Measurements from ENCODE around the gene RASGRF2.
"Not testable (repeated sequence)": the region's sequence is repeated elsewhere in the genome, so short reads cannot be mapped to it uniquely, and the experiment has no call there.

Gene RASGRF2

DNA sequence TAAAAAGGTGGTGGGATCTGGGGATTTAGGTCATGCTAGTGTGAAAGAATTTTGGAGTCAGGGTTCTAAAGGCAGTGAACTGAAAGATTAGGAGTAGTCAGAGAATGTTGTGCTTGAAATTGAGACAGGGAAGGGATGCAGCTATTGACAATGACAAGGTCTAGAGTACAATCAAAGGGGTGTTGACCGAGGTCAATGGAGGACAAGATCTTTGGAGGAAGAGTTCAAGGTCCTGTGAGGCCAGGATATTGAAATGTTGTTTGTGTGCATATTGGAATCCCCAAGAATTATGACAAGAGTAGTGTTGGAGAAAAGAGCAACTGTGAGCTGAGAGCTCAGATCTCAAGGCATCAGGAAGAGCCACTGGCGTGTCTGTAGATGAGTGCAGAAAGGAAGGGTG, 116.9 kb downstream of the RASGRF2 start:
- DNase-seq: no peak

DNA sequence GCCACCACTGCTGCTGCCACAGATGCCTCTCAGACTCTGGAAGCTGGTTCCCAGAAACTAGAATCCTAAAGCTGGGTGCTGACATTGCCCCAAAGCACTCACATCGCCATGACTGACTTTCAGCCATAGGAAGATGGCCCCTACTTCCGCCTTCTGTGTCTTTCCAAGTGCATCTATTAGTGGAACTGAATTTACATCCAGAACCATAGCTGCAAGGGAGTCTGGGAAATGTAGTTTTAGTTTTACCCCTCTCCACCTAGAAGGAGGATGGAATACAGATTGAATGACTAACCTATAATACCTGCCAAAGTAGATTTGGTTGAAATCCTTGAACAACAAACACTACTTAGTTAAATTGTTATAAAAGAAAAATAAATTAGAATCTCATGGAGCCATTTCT, 118.8 kb downstream of the RASGRF2 start:
- no peak for DNase-seq

- DNase-seq: no peak
Measured at GRCh38 chr5:81080809-81081460, 120.8 kb downstream of the RASGRF2 start.

- no peak for DNase-seq
Measured at GRCh38 chr5:81081461-81081835, 121.3 kb downstream of the RASGRF2 start.

- DNase-seq: no peak
Measured at GRCh38 chr5:81086881-81087281, 126.7 kb downstream of the RASGRF2 start.

- DNase-seq: no peak
Measured at GRCh38 chr5:81091199-81091598, 131.0 kb downstream of the RASGRF2 start.

DNA sequence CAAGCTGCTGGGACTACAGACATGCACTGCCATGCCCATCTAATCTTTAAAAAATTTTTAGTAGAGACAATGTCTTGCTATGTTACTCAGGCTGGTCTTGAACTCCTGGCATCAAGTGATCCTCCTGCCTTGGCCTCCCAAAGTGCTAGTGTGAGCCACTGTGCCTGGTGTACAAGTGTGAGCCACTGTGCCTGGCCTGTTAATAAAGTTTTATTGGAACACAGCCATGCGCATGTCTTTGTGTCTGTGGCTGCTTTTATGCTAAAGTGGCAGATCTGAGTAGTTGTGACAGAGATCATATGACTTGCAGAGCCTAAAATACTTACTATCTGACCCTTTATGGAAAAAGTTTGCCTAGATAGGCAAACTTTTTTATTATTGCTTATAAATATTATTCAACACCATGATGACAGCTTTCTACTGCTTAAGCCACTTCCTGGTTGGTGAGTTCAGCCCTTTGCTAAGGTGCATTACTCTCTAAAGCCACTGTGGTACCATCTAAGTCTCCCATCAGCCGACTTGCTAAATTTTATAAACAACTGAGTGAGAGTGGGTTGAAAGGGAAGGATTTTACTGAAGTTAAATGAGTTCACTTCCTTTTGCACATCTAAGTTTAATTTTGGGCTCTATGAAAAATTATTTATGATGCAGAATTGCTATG, 133.5 kb downstream of the RASGRF2 start:
- no peak for DNase-seq

- DNase-seq: no peak
Measured at GRCh38 chr5:81095835-81096234, 135.7 kb downstream of the RASGRF2 start.

GRCh38 chr5:81097713-81098112, 137.6 kb downstream of the RASGRF2 start:
- DNase-seq: no peak

- DNase-seq: no peak
Measured at GRCh38 chr5:81105261-81105877, 145.2 kb downstream of the RASGRF2 start.

GRCh38 chr5:81115261-81115660, 155.1 kb downstream of the RASGRF2 start:
- DNase-seq: no peak

DNA sequence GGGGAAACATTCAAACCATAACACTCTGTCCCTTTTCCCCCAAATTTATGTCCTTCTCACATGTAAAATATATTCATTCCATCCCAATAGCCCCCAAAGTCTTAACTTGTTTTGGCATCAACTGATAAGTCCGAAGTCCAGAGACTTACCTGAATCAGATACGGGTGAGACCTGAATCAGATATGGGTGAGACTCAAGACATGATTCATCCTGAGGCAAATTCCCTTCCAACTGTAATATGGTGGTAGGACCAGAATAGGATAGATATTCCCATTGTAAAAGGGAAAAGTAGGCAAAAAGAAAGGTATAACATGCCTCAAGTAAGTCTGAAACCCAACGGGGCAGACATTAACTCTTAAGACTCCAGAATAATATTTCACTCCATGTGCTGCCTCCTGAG, 157.4 kb downstream of the RASGRF2 start:
- no peak for DNase-seq

DNA sequence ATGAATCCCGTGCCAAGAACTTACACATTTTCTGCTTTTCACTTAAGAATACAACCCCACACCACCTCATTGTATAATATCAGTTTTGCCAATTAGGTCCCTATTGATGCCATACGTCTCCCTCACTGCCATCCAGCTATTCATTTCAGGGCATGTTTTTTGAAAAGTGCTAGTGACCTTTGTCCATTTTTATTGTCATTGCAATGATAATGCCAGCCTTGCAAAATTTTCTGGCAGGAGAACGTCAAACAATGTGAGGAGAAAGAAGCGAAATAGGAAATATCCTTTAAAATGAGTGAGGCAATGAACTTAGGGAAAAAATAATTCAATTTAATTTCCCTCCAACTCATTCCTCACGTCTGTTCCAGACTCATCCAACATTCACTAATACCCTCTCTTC, 161.1 kb downstream of the RASGRF2 start:
- DNase-seq: no peak

DNA sequence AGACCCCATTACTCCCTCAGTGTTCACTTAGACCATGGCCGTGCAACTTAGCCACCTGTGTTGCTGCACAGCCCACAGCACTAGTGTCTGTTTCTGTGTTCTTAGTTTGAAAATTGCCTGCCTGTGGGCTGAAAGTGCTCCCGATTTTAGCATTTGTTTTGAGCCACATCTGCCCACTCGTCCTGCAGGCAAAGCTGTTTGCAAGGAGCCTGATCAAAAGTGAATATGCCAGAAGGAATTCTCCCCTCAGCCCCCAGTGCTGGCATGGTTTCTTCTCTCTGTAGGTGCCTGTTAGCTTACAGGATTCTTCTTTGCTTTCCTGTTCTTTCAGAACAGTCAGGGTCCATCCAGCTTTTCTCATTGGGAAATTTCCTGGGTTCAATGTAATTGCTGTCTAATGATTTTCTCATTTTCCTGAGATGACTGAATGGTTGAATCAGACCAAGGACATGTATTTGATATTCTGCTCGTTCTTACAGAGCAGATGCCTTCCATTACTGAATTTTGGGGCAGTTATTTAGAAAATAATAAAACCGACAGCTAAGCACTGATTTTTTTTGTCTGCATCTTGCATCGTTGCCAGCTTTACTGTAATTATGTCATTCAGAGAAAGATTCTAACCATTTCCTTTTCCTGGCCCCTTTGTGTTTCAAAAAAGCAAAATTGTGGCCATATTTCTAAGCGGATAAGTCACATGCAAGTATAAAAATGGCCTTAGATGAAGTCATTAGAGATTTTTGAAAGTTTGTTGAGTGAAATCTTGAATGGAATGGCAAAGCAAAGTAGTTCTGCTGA, 161.9 kb downstream of the RASGRF2 start:
- no peak for DNase-seq

DNA sequence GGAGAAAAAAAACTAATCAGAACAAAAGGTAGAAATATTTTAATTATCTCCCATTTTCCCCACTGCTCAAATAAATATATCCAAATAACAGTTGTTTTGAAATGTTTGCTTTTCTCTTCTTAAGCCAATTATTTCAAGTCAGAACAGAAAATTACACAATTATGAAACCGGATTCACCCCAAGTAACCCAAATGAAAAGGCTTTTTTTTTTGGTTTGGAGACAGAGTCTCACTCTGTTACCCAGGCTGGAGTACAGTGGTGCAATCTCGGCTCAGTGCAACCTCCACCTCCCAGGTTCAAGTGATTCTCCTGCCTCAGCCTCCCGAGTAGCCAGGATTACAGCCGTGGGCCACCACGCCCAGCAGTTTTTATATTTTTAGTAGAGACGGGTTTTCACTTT, 164.5 kb downstream of the RASGRF2 start:
- DNase-seq: not testable (repeated sequence)

DNA sequence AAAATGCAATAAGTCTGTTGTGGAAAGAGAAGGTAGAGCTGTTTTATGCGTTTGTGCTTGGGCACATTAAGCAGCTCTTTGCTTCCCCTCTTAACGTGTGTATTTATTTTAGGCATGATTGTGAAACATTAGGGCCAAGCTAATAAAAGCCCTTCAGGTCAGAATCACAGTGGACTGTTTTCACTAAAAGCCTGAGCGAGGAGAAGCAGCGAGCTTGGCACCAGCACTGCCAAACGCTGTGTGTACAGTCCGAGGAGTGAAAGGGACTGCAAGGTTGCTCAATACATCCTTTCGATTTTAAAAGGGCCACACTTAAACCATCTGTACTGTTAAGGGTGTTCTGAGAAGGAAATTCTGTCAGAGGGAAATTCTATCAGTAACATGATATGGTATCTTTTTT, 165.8 kb downstream of the RASGRF2 start:
- no peak for DNase-seq

GRCh38 chr5:81128416-81128815, 168.3 kb downstream of the RASGRF2 start:
- DNase-seq: no peak

DNA sequence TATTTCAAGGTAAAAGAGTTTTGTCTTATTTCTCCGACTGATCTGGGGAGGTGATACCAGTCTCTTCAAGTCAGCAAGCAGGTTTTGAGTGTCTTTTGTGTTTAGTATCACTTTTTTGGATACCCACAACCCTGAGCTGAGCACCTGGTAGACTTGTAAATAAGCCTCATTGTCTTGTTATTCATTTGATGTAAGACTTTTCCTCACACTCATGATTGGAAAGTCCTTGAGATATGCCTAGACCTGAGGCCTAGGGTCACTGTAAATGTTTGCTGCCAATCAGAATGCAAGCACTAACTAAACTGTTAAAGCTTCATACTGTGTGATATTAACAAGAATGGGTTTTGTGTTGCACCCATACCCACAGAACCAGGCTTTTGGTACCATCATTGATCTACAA, 172.2 kb downstream of the RASGRF2 start:
- DNase-seq: no peak

DNA sequence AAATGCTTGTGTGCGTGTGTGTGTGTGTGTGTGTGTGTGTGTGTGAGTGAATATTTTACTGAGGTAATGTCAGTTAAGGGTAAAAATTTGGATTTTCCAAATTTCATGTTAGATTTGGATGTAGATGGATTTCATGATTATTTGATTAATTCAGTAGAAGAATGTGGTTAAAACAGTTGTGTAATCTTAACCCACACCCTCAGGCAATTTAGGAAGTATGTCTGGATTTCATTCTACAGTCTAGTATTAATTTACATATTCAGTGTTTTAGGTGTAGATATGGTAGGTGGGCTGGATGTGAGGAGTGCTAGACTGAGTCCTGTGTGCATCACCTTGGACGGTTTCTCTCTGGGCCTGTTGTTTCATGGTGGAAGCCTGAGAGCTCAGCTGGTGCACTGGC, 173.9 kb downstream of the RASGRF2 start:
- no peak for DNase-seq

- no peak for DNase-seq
Measured at GRCh38 chr5:81134566-81134965, 174.4 kb downstream of the RASGRF2 start.

DNA sequence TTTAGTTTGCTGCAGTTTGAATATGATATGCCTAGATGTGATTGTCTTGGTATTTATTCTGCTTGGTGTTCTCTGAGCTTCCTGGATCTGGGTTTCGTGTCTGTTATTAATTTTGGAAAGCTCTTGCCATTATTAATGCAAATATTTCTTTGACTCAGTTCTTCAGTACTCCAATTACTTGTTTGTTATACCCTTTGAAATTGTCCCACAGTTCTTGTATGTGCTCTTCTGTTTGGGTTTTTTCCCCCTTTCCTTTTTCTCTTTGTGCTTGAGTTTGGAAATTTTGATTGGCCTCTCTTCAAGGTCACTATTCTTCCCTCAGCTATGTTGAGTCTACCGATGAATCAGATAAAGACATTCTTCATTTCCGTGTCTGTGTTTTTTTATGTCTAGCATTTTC, 176.4 kb downstream of the RASGRF2 start:
- DNase-seq: no peak

DNA sequence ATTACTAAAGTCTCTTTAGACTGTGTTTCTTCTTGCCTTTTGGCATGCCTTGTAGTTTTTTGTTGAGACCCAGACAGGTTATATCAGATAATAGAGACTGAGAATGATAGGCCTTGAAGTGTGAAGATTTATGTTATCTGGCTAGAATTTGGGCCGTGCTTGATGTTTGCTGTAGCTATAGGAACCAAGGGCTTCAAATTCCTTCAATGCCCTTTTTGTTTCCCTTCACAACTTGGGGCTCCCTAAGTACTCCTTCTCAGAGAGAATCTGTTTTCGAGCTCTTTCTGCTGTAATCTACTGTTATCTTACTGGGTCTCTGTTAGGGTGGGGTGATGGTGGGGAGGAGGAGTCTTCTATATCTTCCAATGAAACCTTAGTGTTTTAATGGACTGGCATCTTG, 177.7 kb downstream of the RASGRF2 start:
- DNase-seq: no peak

DNA sequence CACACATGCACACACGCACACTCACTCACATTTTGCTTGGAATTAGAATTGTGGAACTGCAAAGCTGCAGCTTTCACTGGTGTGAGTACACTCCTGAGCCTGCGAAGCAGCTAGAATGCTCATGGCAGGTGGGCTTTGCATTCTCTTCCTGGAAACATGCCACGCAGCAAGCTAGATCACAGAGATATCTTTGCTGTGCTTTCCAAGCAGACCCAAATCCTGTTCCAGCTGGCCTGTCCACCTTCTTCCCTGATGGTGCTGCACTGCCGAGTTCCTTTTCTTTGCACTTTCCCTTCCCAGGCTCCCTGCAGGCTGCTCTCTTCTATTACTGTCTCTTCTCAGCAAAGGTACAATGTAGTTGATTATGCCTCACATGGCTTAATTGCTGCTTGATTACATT, 180.3 kb downstream of the RASGRF2 start:
- DNase-seq: no peak

GRCh38 chr5:81140943-81141342, 180.8 kb downstream of the RASGRF2 start:
- DNase-seq: no peak

Data from NK-92 treated with Interleukin-12 subunit alpha and Interleukin-12 subunit beta, amount 100 ng/mL, for 24 hours (cell line).